Ovary (tissue), 3 donors: Measurements from ENCODE around the gene GRAMD4.

Experiments
- CTCF ChIP-seq, 3 donors: fragments of 450-650 bp in 2 of 3; fragments of 200-600 bp in 1 of 3; IDR thresholded peaks; one replicate each; pipeline versions ENCODE4 v1.5.1 to v1.8.0; 2016 to 2022; ENCODE audit warnings: antibody characterized with exemption in 3 of 3, mild to moderate bottlenecking in 1 of 3
- POLR2A ChIP-seq: fragments of 450-650 bp; IDR thresholded peaks from one replicate; pipeline ENCODE4 v1.6.1; 2017; ENCODE audit warnings: antibody characterized with exemption, mild to moderate bottlenecking, moderate library complexity
- donor health status: DM: no; HTN: no; CAD: no.

DNA sequence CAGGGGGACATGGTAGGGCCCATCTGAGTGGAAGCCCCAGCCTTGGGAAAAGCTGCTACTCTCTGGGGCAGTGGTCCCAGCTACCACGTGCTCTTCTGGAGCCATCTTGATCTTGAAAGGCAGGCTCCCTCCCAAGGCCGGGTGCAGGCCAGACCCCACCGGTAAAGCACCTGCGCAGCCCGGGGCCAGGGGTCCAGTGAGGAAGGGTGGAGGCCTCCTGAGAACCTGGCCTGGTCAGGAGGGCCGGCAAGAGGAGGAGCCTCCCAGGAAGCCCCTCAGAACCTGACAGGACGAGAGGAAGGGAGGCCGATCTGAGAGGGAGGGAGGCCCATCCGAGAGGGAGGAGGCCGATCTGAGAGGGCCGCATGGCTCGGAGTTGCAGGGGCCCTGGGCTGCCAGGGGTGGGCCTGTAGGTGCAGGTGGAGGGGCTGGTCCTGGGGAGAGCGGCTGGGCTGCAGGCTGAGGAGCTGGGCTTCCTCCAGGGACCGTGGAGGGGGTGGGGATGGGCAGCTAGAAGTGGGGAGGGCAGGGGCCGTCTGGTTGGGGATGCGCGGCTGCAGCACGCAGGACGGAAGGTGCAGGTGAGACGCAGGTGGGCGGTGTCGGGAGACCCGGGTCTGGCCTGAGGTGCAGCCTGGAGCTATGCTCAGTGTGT lies 529 bp downstream of the GRAMD4 start:
- TF ChIP-seq CTCF (IDR thresholded peaks at IDR 0.05) (no peak), POLR2A (no peak)
